Ovary (tissue), 3 donors: ENCODE data around the gene CTU1.

Experiments used
- CTCF ChIP-seq, 3 donors: fragments of 450-650 bp in 2 of 3; fragments of 200-600 bp in 1 of 3; IDR thresholded peaks; one replicate each; pipeline versions ENCODE4 v1.5.1 to v1.8.0; 2016 to 2022; ENCODE audit warnings: antibody characterized with exemption in 3 of 3, mild to moderate bottlenecking in 1 of 3
- EP300 ChIP-seq: sonication (generic); formaldehyde crosslinking; IDR thresholded peaks from one replicate; pipeline ENCODE4 v1.6.1; 2017; ENCODE audit warnings: antibody characterized with exemption
- POLR2A ChIP-seq: fragments of 450-650 bp; IDR thresholded peaks from one replicate; pipeline ENCODE4 v1.6.1; 2017; ENCODE audit warnings: antibody characterized with exemption, mild to moderate bottlenecking, moderate library complexity
- donor health status: DM: no; HTN: no; CAD: no.

GRCh38 chr19:51078104-51078503 lies 30.1 kb downstream of the CTU1 start:
- TF ChIP-seq POLR2A = no peak
- no peak for TF ChIP-seq CTCF (IDR thresholded peaks at IDR 0.05)
- no peak for TF ChIP-seq EP300
